K562 (cell line): ENCODE results near the gene CASP9. TPM values are rescaled to one million over a fixed set of nuclear protein-coding genes. Genes with fewer than 3 reads are reported as not detected.

Experiments
- CHD1 ChIP-seq: fragments of 200-600 bp; sonication (generic); IDR thresholded peaks from one replicate; pipeline ENCODE4 v1.6.1; 2012; ENCODE audit warnings: mild to moderate bottlenecking, moderate library complexity, low read length, inconsistent platforms
- ETV1 ChIP-seq: fragments of 450-650 bp; conservative IDR thresholded peaks from 2 replicates; pipeline ENCODE4 v1.6.1; 2016; ENCODE audit warnings: missing genetic modification characterization, control low read depth, low read depth, missing compliant biosample characterization
- FOXK2 ChIP-seq, 2 experiments: fragments of 450-650 bp; IDR thresholded peaks in 1 of 2; conservative IDR thresholded peaks in 1 of 2; 2 replicates each; pipeline ENCODE4 v1.6.1; 2016; ENCODE audit warnings: low read depth in 2 of 2, mild to moderate bottlenecking in 1 of 2
- KAT2B ChIP-seq: IDR thresholded peaks from one replicate; pipeline ENCODE4 v1.6.1; 2012; ENCODE audit warnings: low read depth, mild to moderate bottlenecking, control low read depth, inconsistent platforms, low read length, moderate library complexity
- NCOA6 ChIP-seq: fragments of 450-650 bp; IDR thresholded peaks from 2 replicates; pipeline ENCODE4 v1.6.1; 2017; ENCODE audit warnings: mild to moderate bottlenecking
- NFIX ChIP-seq: fragments of 250-450 bp; sonication (Bioruptor Pico); IDR thresholded peaks from 2 replicates; pipeline ENCODE4 v1.4.0; 2020; ENCODE audit warnings: low read depth, mild to moderate bottlenecking, moderate library complexity
- PHB ChIP-seq: fragments of 250-450 bp; sonication (Bioruptor Pico); IDR thresholded peaks from 2 replicates; pipeline ENCODE4 v1.5.0; 2021
- PTBP1 ChIP-seq: fragments of 200-400 bp; formaldehyde crosslinking; IDR thresholded peaks from 2 replicates; pipeline ENCODE4 v1.6.1; 2017; ENCODE audit warnings: low read depth, low read length
- RAD51 ChIP-seq: fragments of 450-650 bp; IDR thresholded peaks from 2 replicates; pipeline ENCODE4 v1.7.1; 2016; ENCODE audit warnings: low read depth, mild to moderate bottlenecking, borderline replicate concordance
- polyA plus RNA-seq, 8 experiments: library from polyadenylated mRNA; depleted of rRNA in 4 of 8; stranded (reverse) in 5 of 8; unstranded in 3 of 8; fragments of >200 nt; fragmentation: Nextera tagmentation in 2 of 8; fragmentation: Illumina TruSeq in 1 of 8; extraction: Ambion mirVana in 2 of 8; extraction: Trizol in 1 of 8; gene quantifications; 2 replicates each; pipeline versions ENCODE4 v1.2.1 to v1.2.3, GENCODE V29; 2011 to 2014; ENCODE audit warnings: inconsistent platforms in 1 of 8, missing spikeins in 1 of 8
- total RNA-seq, 7 experiments: library from RNA; depleted of rRNA in 6 of 7; stranded (reverse); fragments of >200 nt in 6 of 7; fragmentation: Illumina TruSeq in 2 of 7; extraction: Trizol in 2 of 7; gene quantifications; 2 replicates each; pipeline versions ENCODE4 v1.2.1 to v1.2.3, GENCODE V29; 2011 to 2021; ENCODE audit warnings: low replicate concordance in 1 of 7
- TF ChIP-seq, protein P1 (sequence below): fragments of 250-450 bp; sonication (Bioruptor Pico); IDR thresholded peaks from 2 replicates; pipeline ENCODE4 v1.5.0; 2021; ENCODE audit warnings: mild to moderate bottlenecking, borderline replicate concordance
- TF ChIP-seq, protein P2 (sequence below): fragments of 150-350 bp; conservative IDR thresholded peaks from 2 replicates; pipeline ENCODE4 v1.6.1; 2014; ENCODE audit warnings: low read length
- TF ChIP-seq, protein P3 (sequence below): fragments of 250-450 bp; sonication (Bioruptor Pico); IDR thresholded peaks from 2 replicates; pipeline ENCODE4 v1.8.0; 2021; ENCODE audit warnings: moderate library complexity, mild to moderate bottlenecking, inconsistent platforms
- TF ChIP-seq, protein P4 (sequence below), 2 experiments: fragments of 450-650 bp; IDR thresholded peaks; 2 replicates each; pipeline ENCODE4 v1.6.1; 2016; ENCODE audit warnings: mild to moderate bottlenecking in 2 of 2, borderline replicate concordance in 1 of 2, low read depth in 1 of 2, moderate library complexity in 1 of 2

Gene CASP9
- total and polyA plus RNA-seq, 9 of the 15 experiments (the other 6 are each of a cell fraction or from before 2014, with no cell fraction given): 10.8 to 54.1 (median 30.7) TPM

DNA sequence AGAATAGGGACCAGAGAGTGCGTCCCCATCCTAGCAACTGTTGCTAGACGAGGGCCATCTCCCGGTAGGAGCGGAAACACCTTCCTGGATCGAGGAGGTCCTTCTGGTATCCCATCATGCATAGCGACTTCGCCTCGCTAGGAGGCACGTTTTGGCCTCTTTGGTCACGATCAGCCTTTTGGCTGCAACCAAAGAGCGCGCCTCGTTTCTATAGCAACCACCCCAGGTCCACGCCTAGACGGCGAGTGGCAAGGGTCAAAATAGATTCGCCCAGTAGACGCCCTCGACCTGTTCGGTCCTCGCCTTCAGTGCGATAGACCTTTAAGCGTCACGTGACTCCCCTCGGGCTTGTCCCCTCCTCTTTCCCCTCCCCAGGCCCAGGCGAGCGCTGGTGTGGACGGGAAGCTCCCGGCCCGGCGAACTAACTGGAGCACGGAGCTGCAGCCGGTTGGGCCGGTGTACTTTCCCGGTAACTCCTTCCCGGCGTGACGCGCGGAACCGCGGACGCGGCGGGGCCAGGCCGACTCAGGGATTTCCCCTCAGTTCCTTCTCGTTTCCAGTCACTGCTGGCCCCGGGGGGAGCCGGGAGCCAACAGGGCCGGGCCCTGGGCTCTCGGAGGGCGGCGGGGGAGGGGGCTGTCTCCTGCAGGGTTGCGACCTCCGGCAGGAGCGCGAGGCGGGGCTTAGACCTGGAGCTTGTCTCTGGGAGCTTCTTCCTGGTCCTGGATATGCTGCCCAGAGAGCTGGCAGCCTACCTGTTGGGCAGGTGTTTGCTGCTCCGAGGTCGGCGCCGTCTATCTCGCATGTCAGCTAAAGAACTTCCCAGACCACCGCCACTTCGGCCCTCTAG, 2.7 kb upstream of the CASP9 start, which contains the start of gene DNAJC16 (continued):
- TF ChIP-seq ETV1 (tag) (peak; percentile 44), RAD51 (peak; percentile 100), PTBP1 (0 out of 2 replicates have a peak, but pooled peaks have one; percentile 45), NCOA6 (no peak), KAT2B (no peak), NFIX (CRISPR knock-in tag) (no peak), PHB (CRISPR knock-in tag) (no peak), FOXK2 (conservative IDR thresholded peaks at IDR 0.05 in 1 of 2, IDR thresholded peaks at IDR 0.05 in 1 of 2; ENCODE audit: low read depth in 2 of 2) (peak; percentile 85 to 97), CHD1 (no peak)
- TF ChIP-seq, protein P1, sequence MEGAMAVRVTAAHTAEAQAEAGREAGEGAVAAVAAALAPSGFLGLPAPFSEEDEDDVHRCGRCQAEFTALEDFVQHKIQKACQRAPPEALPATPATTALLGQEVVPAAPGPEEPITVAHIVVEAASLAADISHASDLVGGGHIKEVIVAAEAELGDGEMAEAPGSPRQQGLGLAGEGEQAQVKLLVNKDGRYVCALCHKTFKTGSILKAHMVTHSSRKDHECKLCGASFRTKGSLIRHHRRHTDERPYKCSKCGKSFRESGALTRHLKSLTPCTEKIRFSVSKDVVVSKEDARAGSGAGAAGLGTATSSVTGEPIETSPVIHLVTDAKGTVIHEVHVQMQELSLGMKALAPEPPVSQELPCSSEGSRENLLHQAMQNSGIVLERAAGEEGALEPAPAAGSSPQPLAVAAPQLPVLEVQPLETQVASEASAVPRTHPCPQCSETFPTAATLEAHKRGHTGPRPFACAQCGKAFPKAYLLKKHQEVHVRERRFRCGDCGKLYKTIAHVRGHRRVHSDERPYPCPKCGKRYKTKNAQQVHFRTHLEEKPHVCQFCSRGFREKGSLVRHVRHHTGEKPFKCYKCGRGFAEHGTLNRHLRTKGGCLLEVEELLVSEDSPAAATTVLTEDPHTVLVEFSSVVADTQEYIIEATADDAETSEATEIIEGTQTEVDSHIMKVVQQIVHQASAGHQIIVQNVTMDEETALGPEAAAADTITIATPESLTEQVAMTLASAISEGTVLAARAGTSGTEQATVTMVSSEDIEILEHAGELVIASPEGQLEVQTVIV (CRISPR knock-in tag): no peak
- TF ChIP-seq, protein P2, sequence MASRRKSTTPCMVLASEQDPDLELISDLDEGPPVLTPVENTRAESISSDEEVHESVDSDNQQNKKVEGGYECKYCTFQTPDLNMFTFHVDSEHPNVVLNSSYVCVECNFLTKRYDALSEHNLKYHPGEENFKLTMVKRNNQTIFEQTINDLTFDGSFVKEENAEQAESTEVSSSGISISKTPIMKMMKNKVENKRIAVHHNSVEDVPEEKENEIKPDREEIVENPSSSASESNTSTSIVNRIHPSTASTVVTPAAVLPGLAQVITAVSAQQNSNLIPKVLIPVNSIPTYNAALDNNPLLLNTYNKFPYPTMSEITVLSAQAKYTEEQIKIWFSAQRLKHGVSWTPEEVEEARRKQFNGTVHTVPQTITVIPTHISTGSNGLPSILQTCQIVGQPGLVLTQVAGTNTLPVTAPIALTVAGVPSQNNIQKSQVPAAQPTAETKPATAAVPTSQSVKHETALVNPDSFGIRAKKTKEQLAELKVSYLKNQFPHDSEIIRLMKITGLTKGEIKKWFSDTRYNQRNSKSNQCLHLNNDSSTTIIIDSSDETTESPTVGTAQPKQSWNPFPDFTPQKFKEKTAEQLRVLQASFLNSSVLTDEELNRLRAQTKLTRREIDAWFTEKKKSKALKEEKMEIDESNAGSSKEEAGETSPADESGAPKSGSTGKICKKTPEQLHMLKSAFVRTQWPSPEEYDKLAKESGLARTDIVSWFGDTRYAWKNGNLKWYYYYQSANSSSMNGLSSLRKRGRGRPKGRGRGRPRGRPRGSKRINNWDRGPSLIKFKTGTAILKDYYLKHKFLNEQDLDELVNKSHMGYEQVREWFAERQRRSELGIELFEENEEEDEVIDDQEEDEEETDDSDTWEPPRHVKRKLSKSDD: no peak
- TF ChIP-seq, protein P3, sequence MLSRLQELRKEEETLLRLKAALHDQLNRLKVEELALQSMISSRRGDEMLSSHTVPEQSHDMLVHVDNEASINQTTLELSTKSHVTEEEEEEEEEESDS (CRISPR knock-in tag): no peak
- TF ChIP-seq, protein P4, sequence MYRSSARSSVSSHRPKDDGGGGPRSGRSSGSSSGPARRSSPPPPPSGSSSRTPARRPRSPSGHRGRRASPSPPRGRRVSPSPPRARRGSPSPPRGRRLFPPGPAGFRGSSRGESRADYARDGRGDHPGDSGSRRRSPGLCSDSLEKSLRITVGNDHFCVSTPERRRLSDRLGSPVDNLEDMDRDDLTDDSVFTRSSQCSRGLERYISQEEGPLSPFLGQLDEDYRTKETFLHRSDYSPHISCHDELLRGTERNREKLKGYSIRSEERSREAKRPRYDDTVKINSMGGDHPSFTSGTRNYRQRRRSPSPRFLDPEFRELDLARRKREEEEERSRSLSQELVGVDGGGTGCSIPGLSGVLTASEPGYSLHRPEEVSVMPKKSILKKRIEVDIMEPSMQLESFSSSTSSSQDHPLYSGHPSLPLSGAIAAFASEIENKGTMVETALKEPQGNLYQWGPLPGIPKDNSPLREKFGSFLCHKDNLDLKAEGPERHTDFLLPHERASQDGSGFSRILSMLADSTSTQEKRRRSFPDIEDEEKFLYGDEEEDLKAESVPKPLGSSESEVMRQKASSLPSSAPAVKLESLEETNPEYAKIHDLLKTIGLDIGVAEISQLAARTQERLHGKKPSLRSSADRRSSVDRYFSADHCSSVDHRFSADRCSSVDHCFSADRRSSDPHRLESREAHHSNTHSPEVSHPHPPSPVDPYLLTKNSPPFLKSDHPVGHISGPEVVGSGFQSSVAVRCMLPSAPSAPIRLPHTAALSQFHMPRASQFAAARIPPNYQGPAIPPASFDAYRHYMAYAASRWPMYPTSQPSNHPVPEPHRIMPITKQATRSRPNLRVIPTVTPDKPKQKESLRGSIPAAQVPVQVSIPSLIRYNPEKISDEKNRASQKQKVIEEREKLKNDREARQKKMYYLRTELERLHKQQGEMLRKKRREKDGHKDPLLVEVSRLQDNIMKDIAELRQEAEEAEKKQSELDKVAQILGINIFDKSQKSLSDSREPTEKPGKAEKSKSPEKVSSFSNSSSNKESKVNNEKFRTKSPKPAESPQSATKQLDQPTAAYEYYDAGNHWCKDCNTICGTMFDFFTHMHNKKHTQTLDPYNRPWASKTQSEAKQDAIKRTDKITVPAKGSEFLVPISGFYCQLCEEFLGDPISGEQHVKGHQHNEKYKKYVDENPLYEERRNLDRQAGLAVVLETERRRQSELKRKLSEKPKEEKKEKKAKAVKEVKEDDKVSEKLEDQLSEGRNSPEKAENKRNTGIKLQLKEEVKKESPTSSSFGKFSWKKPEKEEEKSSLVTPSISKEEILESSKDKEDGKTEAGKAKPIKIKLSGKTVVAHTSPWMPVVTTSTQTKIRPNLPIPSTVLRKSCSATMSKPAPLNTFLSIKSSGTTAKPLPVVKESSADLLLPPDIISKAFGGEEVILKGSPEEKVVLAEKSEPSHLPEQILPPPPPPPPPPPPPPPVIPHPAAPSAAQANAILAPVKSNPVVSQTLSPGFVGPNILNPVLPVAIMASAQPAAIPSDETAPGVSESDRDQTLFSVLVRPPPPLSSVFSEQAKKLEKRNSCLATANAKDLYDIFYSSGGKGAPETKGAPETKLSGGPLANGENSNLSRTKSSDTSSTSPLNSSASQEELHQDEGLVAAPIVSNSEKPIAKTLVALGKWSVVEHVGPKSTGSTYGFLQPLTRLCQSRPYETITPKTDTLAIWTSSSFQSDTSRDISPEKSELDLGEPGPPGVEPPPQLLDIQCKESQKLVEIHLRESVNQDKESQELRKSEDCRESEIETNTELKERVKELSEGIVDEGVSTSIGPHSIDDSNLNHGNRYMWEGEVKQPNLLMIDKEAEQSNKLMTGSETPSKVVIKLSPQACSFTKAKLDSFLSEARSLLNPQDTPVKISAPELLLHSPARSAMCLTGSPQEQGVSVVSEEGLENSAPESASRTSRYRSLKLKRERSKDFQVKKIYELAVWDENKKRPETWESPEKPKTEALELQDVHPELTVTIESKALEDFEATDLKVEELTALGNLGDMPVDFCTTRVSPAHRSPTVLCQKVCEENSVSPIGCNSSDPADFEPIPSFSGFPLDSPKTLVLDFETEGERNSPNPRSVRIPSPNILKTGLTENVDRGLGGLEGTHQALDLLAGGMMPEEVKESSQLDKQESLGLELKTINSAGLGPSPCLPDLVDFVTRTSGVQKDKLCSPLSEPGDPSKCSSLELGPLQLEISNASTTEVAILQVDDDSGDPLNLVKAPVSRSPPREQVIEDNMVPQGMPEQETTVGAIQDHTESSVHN (IDR thresholded peaks at IDR 0.05; ENCODE audit: borderline replicate concordance in 1 of 2, low read depth in 1 of 2): peak in 1 of 2 experiments; percentile 26; a peak in 1 of 4 replicates
